ENCODE data around the gene NFX1. TPM values are rescaled to one million over a fixed set of nuclear protein-coding genes. Genes with fewer than 3 reads are reported as not detected.
"Not testable (repeated sequence)": the region's sequence is repeated elsewhere in the genome, so short reads cannot be mapped to it uniquely, and the experiment has no call there.

NFX1 gene
- total RNA-seq, 1 donor from 2014 or later: 33.2 TPM

DNA sequence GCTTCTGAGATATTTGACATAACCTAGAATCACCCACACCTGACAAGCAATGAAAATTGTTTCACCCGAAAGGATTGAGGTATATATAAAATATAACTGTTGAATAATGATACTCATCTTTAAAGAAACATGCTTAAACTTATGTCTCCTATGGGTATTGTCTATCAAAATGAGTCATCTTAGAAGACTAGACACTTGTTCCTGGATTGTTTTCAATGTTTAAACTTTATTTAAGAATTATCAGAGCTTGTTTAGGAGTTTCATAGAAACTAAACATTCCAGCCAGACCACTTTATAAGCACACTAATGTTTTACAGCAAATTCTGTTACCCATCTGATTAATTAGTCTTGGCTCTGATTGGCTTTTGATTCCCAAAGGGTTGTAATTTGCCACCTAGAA lies 19.6 kb downstream of the NFX1 start:
- Mint-ChIP-seq H3K27me3 (ENCODE audit: low read depth) (no peaks in the 10 kb centered on the region), H3K4me1 (no peaks in the 10 kb centered on the region), H3K27ac (ENCODE audit: unreplicated experiment) (no peak overlapping the region), H3K36me3 (ENCODE audit: low read depth) (peaks cover 9% of the 10 kb centered on the region), H3K4me3 (no peak overlapping the region), H3K9me3 (no peaks in the 10 kb centered on the region)
- TF ChIP-seq, protein P1, sequence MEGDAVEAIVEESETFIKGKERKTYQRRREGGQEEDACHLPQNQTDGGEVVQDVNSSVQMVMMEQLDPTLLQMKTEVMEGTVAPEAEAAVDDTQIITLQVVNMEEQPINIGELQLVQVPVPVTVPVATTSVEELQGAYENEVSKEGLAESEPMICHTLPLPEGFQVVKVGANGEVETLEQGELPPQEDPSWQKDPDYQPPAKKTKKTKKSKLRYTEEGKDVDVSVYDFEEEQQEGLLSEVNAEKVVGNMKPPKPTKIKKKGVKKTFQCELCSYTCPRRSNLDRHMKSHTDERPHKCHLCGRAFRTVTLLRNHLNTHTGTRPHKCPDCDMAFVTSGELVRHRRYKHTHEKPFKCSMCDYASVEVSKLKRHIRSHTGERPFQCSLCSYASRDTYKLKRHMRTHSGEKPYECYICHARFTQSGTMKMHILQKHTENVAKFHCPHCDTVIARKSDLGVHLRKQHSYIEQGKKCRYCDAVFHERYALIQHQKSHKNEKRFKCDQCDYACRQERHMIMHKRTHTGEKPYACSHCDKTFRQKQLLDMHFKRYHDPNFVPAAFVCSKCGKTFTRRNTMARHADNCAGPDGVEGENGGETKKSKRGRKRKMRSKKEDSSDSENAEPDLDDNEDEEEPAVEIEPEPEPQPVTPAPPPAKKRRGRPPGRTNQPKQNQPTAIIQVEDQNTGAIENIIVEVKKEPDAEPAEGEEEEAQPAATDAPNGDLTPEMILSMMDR (conservative IDR thresholded peaks at IDR 0.05): no peak
- no peak for DNase-seq (ENCODE audit: low read depth, low spot score)

DNA sequence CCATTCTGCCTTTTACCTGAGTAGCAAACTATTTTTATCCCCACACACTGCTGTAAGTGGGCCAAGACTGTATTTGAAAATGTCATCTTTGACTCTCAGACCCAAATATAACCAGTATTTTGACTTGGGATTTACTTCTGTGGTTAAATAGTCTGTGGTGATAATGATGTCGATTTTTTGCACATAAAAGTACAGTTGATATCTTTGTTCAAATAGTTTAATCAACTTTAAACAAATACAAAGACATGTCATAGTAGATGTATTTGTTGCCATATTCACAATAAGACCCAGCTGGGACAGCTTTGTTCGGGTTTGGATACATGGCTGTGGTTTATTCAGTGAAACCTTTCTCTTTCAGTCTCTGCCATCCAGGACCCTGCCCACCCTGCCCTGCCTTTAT lies 20.4 kb downstream of the NFX1 start:
- no peak for DNase-seq (ENCODE audit: low read depth, low spot score)
- Mint-ChIP-seq H3K27me3 (ENCODE audit: low read depth) (no peaks in the 10 kb centered on the region), H3K4me3 (no peak overlapping the region), H3K4me1 (no peaks in the 10 kb centered on the region), H3K9me3 (no peaks in the 10 kb centered on the region), H3K27ac (ENCODE audit: unreplicated experiment) (no peak overlapping the region), H3K36me3 (ENCODE audit: low read depth) (peaks cover 12% of the 10 kb centered on the region)
- TF ChIP-seq, protein P1 (conservative IDR thresholded peaks at IDR 0.05): no peak

DNA sequence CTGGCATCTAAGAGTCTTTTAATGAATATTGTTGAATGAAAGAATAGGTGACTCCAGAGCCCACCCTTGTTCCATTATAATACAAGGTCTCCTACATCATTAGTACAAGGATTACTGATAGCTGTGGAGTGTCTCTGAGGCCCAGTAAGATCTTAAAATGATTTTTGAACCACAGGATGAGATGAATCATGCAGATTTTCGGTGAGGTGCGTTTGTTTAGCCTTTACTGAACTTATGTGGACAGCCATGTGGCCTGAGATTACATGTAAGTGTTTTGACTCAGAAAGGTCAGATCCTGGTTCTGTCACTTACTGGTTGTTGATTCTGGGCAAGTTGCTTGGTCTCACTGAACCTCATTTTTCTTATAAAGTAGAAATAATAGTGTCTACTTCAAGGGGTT lies 21.6 kb downstream of the NFX1 start:
- Mint-ChIP-seq H3K27me3 (ENCODE audit: low read depth) (no peaks in the 10 kb centered on the region), H3K4me1 (no peaks in the 10 kb centered on the region), H3K36me3 (ENCODE audit: low read depth) (peaks cover 12% of the 10 kb centered on the region), H3K4me3 (no peak overlapping the region), H3K27ac (ENCODE audit: unreplicated experiment) (no peak overlapping the region), H3K9me3 (no peaks in the 10 kb centered on the region)
- TF ChIP-seq, protein P1 (conservative IDR thresholded peaks at IDR 0.05): no peak
- no peak for DNase-seq (ENCODE audit: low read depth, low spot score)

DNA sequence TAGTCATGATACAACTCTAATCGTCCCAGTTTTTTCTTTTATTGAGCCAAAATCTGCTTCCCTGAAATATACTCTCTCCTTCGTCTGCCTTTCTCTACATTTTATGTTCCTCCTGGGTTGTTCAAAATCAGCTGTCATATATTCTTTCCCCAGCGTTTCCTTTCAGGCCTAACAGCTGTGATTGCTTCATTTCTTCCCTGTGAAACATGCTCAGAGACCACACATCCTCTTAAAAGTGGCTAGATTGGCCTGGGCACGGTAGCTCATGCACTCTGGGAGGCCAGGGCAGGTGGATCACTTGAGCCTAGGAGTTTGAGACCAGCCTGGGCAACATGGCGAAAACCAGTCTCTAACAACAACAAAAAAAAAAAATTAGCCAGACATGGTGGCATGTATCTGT lies 25.1 kb downstream of the NFX1 start:
- TF ChIP-seq, protein P1 (conservative IDR thresholded peaks at IDR 0.05): no peak

DNA sequence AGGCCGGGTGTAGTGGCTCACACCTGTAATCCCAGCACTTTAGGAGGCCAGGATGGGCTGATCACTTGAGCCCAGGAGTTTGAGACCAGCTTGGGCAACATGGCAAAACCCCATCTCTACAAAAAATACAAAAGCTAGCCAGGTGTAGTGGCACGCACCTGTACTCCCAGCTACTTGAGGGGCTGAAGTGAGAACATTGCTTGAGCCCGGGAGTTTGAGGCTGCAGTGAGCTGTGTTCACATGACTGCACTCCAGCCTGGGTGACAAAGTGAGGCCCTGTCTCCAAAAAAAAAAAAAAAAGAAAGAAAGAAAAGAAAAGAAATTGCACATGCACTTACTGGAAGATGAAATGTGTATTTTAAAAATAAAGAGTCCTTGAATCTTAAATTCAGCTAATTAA lies 26.8 kb downstream of the NFX1 start:
- not testable (repeated sequence) for H3K4me1 Mint-ChIP-seq; H3K9me3 Mint-ChIP-seq; DNase-seq (ENCODE audit: low read depth, low spot score); H3K27ac Mint-ChIP-seq (ENCODE audit: unreplicated experiment); H3K4me3 Mint-ChIP-seq; H3K27me3 Mint-ChIP-seq (ENCODE audit: low read depth)
- H3K36me3 Mint-ChIP-seq (ENCODE audit: low read depth): peaks cover 19% of the 10 kb centered on the region

More for the DNA sequence above, 25.1 kb downstream of the NFX1 start:
- DNase-seq (ENCODE audit: low read depth, low spot score): no peak
- no peaks in the 10 kb centered on the region for H3K9me3 Mint-ChIP-seq
- peaks cover 12% of the 10 kb centered on the region for H3K36me3 Mint-ChIP-seq (ENCODE audit: low read depth)
- H3K4me1 Mint-ChIP-seq: no peaks in the 10 kb centered on the region
- H3K27ac Mint-ChIP-seq (ENCODE audit: unreplicated experiment): no peak overlapping the region
- no peak overlapping the region for H3K4me3 Mint-ChIP-seq
- H3K27me3 Mint-ChIP-seq (ENCODE audit: low read depth): no peaks in the 10 kb centered on the region

DNA sequence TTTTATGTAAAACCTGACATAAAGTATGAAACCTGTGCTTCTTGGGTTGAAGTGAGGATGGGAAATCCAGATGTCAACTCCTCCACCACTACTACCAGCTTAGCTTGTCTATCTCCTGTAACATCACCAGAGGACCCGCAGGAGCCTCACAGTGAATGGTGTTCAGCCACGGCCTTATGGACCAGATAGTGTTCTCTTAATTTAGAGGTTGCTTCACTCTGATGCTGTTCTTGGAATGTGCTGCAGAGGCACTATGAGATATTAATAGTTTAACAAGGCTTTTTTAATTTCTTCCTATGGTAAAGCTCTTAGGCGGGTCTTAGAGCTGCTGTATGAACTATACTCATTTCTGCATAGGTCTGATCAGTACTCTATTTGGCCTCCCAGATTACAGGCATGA lies 27.9 kb downstream of the NFX1 start:
- TF ChIP-seq, protein P1 (conservative IDR thresholded peaks at IDR 0.05): no peak
- Mint-ChIP-seq H3K9me3 (no peaks in the 10 kb centered on the region), H3K36me3 (ENCODE audit: low read depth) (peaks cover 25% of the 10 kb centered on the region), H3K4me1 (no peaks in the 10 kb centered on the region), H3K27ac (ENCODE audit: unreplicated experiment) (no peak overlapping the region), H3K4me3 (no peak overlapping the region), H3K27me3 (ENCODE audit: low read depth) (no peaks in the 10 kb centered on the region)
- no peak for DNase-seq (ENCODE audit: low read depth, low spot score)
